Astrocyte (in vitro differentiated cells and primary cell): ENCODE data around the gene TIAL1. TPM values are rescaled to one million over a fixed set of nuclear protein-coding genes. Genes with fewer than 3 reads are reported as not detected.
A peak's percentile ranks its signal among the peaks of the same experiment; 100 is the strongest.

ENCODE experiments used
- DNase-seq: peaks from one replicate; pipeline ENCODE4 v3.0.0-alpha.2; 2010; ENCODE audit warnings: low read depth
- FAIRE-seq: peaks from 2 replicates; lab custom pipeline; 2011; peaks lifted over from hg19 to GRCh38; lab: Jason Lieb, UNC
- H2AFZ ChIP-seq: 2 replicates; pipeline ENCODE4 v1.6.0; 2012; ENCODE audit warnings: low read depth, low read length, inconsistent platforms
- H3K27ac ChIP-seq: 2 replicates; pipeline ENCODE4 v1.5.1; 2011; ENCODE audit warnings: low read depth, low read length, inconsistent platforms
- H3K27me3 ChIP-seq: 2 replicates; pipeline ENCODE4 v1.6.0; 2011; ENCODE audit warnings: low read length, inconsistent platforms; ENCODE audit not compliant: insufficient read depth
- H3K36me3 ChIP-seq: 2 replicates; pipeline ENCODE4 v1.5.1; 2011; ENCODE audit warnings: low read length, inconsistent platforms; ENCODE audit not compliant: insufficient read depth
- H3K4me1 ChIP-seq: 2 replicates; pipeline ENCODE4 v1.5.1; 2011; ENCODE audit warnings: low read length, inconsistent platforms; ENCODE audit not compliant: insufficient read depth
- H3K4me2 ChIP-seq: 2 replicates; pipeline ENCODE4 v1.6.0; 2012; ENCODE audit warnings: low read length, inconsistent platforms
- H3K4me3 ChIP-seq: 2 replicates; pipeline ENCODE4 v1.5.1; 2011; ENCODE audit warnings: low read depth, mild to moderate bottlenecking, low read length, inconsistent platforms; ENCODE audit not compliant: insufficient read depth
- H3K79me2 ChIP-seq: 2 replicates; pipeline ENCODE4 v1.6.0; 2012; ENCODE audit warnings: mild to moderate bottlenecking, low read length, inconsistent platforms; ENCODE audit not compliant: insufficient read depth
- H3K9ac ChIP-seq: 2 replicates; pipeline ENCODE4 v1.6.0; 2012; ENCODE audit warnings: mild to moderate bottlenecking, low read length, inconsistent platforms
- H3K9me3 ChIP-seq: 2 replicates; pipeline ENCODE4 v1.5.1; 2012; ENCODE audit warnings: low read depth, mild to moderate bottlenecking, low read length, inconsistent platforms; ENCODE audit not compliant: insufficient read depth
- H4K20me1 ChIP-seq: 2 replicates; pipeline ENCODE4 v1.6.0; 2012; ENCODE audit warnings: low read length, inconsistent platforms; ENCODE audit not compliant: insufficient read depth
- H3K27ac Mint-ChIP-seq: one replicate; pipeline ENCODE4 v1.8.0; 2021; ENCODE audit warnings: mild to moderate bottlenecking, mixed read lengths; ENCODE audit not compliant: unreplicated experiment
- H3K27me3 Mint-ChIP-seq: one replicate; pipeline ENCODE4 v1.8.0; 2021; ENCODE audit warnings: low read depth, mixed read lengths; ENCODE audit not compliant: unreplicated experiment
- H3K36me3 Mint-ChIP-seq: one replicate; pipeline ENCODE4 v1.8.0; 2021; ENCODE audit warnings: low read depth, mixed read lengths; ENCODE audit not compliant: unreplicated experiment
- H3K4me1 Mint-ChIP-seq: one replicate; pipeline ENCODE4 v1.8.0; 2021; ENCODE audit warnings: low read depth, mixed read lengths; ENCODE audit not compliant: unreplicated experiment
- H3K4me3 Mint-ChIP-seq: one replicate; pipeline ENCODE4 v1.8.0; 2021; ENCODE audit warnings: mild to moderate bottlenecking, moderate library complexity, mixed read lengths; ENCODE audit not compliant: unreplicated experiment
- H3K9me3 Mint-ChIP-seq: one replicate; pipeline ENCODE4 v1.8.0; 2021; ENCODE audit warnings: mild to moderate bottlenecking, mixed read lengths; ENCODE audit not compliant: unreplicated experiment
- EZH2 ChIP-seq: IDR thresholded peaks from 2 replicates; pipeline ENCODE4 v1.6.1; 2012; ENCODE audit warnings: mild to moderate bottlenecking, low read length, inconsistent platforms; ENCODE audit not compliant: insufficient read depth
- total RNA-seq: library from RNA; stranded (reverse); gene quantifications from 2 replicates; pipeline ENCODE4 v1.2.1, GENCODE V29; 2021
- TF ChIP-seq, protein P1 (sequence below): IDR thresholded peaks from 2 replicates; pipeline ENCODE4 v1.5.1; 2011; ENCODE audit warnings: low read depth, mild to moderate bottlenecking, inconsistent platforms, low read length, moderate library complexity; ENCODE audit not compliant: insufficient read depth

Gene TIAL1
- total RNA-seq, 1 donor from 2014 or later, result 155 TPM

DNA sequence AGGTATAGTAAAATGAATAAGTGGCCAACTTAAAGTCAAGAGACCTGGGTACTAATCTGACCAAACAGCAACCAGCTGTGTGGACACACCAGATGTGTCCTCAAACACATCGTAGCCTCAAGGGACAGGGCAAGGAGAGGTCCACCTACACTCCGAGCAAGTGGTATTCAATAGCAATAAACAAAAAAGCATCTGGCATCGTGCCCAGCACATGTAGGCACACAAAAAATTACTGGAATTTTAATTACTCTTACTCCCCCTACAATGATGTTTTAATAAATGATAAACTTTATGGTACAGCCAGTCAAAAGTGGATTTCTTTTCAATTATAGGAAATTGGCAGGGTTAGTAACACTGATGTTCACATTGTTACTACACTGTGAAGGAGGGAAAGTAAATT is 50.8 kb downstream of the TIAL1 start:
- peaks cover 2% of the 10 kb centered on the region for H3K9me3 Mint-ChIP-seq

DNA sequence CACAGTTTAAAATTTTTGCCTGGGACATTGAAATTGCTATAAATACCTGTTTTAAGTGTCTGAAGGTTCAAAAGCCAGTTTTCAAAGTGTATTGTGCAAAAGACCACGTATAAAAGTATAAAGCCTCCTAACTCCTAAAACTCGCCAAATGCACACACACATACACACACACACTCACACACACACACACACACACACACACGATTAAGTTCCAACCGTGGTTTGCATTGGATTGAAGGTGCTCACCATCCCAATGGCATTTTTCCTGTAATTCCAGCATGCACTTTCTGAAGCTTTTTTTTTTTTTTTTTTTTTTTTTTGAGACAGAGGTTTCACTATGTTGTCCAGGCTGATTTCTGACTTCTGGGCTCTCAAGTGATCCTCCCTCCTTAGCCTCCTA is 51.5 kb downstream of the TIAL1 start:
- no peak overlapping the region for H3K4me2 ChIP-seq
- H3K9ac ChIP-seq, result no peak overlapping the region
- H3K27ac ChIP-seq, result no peak overlapping the region
- Mint-ChIP-seq H3K36me3 (no peaks in the 10 kb centered on the region), H3K4me3 (no peak overlapping the region), H3K27me3 (peaks cover 18% of the 10 kb centered on the region), H3K9me3 (peaks cover 2% of the 10 kb centered on the region), H3K27ac (no peak overlapping the region), H3K4me1 (peaks cover 4% of the 10 kb centered on the region)
- H3K9me3 ChIP-seq, result no peaks in the 10 kb centered on the region
- peaks cover 22% of the 10 kb centered on the region for H3K4me1 ChIP-seq
- no peak overlapping the region for H2AFZ ChIP-seq
- H4K20me1 ChIP-seq, result peaks cover 16% of the 10 kb centered on the region
- H3K36me3 ChIP-seq, result no peaks in the 10 kb centered on the region
- TF ChIP-seq, protein P1, sequence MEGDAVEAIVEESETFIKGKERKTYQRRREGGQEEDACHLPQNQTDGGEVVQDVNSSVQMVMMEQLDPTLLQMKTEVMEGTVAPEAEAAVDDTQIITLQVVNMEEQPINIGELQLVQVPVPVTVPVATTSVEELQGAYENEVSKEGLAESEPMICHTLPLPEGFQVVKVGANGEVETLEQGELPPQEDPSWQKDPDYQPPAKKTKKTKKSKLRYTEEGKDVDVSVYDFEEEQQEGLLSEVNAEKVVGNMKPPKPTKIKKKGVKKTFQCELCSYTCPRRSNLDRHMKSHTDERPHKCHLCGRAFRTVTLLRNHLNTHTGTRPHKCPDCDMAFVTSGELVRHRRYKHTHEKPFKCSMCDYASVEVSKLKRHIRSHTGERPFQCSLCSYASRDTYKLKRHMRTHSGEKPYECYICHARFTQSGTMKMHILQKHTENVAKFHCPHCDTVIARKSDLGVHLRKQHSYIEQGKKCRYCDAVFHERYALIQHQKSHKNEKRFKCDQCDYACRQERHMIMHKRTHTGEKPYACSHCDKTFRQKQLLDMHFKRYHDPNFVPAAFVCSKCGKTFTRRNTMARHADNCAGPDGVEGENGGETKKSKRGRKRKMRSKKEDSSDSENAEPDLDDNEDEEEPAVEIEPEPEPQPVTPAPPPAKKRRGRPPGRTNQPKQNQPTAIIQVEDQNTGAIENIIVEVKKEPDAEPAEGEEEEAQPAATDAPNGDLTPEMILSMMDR, result no peak
- no peak for TF ChIP-seq EZH2
- no peak overlapping the region for H3K4me3 ChIP-seq
- peak; percentile 10 for DNase-seq
- H3K79me2 ChIP-seq, result peaks cover 20% of the 10 kb centered on the region
- peaks cover 11% of the 10 kb centered on the region for H3K27me3 ChIP-seq
- no peak for FAIRE-seq

More for the DNA sequence above, 50.8 kb downstream of the TIAL1 start:
- no peak for FAIRE-seq
- DNase-seq, result peak; percentile 5
- Histone ChIP-seq H3K4me3 (no peak overlapping the region), H3K27ac (no peak overlapping the region), H3K9me3 (no peaks in the 10 kb centered on the region), H3K79me2 (peaks cover 13% of the 10 kb centered on the region), H3K27me3 (peaks cover 11% of the 10 kb centered on the region), H3K36me3 (no peaks in the 10 kb centered on the region), H3K4me2 (no peak overlapping the region), H4K20me1 (peaks cover 9% of the 10 kb centered on the region), H3K9ac (no peak overlapping the region), H3K4me1 (peaks cover 19% of the 10 kb centered on the region), H2AFZ (no peak overlapping the region)
- no peak overlapping the region for H3K4me3 Mint-ChIP-seq
- H3K36me3 Mint-ChIP-seq, result no peaks in the 10 kb centered on the region
- TF ChIP-seq EZH2, result no peak
- TF ChIP-seq, protein P1, result no peak
- no peak overlapping the region for H3K27ac Mint-ChIP-seq
- peaks cover 4% of the 10 kb centered on the region for H3K4me1 Mint-ChIP-seq
- peaks cover 18% of the 10 kb centered on the region for H3K27me3 Mint-ChIP-seq

DNA sequence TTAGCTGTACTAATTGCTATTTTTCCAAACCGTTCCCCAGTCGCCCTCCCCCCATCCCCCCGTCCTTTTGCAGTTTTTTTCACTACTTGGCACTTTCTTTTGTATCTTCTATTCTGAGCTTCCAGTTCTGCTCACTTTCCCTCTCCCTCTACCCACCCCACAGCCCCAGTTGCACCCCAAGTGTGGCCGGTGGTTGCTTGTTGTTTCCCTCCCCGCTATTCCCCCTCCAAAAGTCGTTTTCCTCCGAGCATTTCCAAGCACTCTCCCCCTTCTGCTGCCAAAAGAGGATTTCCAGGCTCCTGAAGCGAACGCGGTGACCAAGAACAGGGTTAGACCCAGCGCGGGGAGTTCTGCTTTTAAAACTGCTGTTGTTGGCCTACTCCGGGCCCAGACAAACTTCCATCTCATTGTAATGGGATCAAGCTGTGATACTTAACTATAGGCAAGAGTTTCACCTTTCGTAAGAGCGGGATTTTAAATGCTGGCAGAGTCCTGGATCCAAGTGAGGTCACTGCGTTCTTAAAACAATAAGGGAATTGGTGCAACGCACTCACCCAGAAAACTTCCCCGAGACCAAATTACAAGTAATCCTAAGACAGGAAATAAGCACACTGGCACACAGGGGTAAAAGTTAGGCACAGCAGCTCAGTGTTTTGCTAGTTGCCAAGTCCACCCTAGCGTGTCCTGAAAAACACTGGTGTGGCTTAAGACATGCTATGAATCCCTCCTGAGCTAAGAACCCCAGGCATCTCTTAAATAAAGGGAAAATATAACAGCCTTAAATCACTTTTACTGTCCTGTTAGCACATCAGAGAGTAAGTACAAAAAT is 52.7 kb downstream of the TIAL1 start:
- Mint-ChIP-seq H3K36me3 (no peaks in the 10 kb centered on the region), H3K9me3 (peaks cover 2% of the 10 kb centered on the region), H3K4me3 (peak overlapping the region; percentile 91), H3K27ac (peak overlapping the region; percentile 67), H3K27me3 (peaks cover 18% of the 10 kb centered on the region), H3K4me1 (peaks cover 7% of the 10 kb centered on the region)
- peaks cover 33% of the 10 kb centered on the region for H3K79me2 ChIP-seq
- peaks cover 29% of the 10 kb centered on the region for H4K20me1 ChIP-seq
- DNase-seq (peak; percentile 16), FAIRE-seq (no peak)
- peak overlapping the region; percentile 27 for H2AFZ ChIP-seq
- peak overlapping the region; percentile 68 for H3K4me3 ChIP-seq
- no peaks in the 10 kb centered on the region for H3K36me3 ChIP-seq
- H3K9ac ChIP-seq, result no peak overlapping the region
- peaks cover 26% of the 10 kb centered on the region for H3K4me1 ChIP-seq
- H3K27me3 ChIP-seq, result peaks cover 6% of the 10 kb centered on the region
- H3K9me3 ChIP-seq, result no peaks in the 10 kb centered on the region
- H3K27ac ChIP-seq, result no peak overlapping the region
- TF ChIP-seq EZH2, result no peak
- TF ChIP-seq, protein P1, result no peak
- H3K4me2 ChIP-seq, result peak overlapping the region; percentile 90
